GM23338 (cell line): ENCODE results near the gene ULK4. TPM values are rescaled to one million over a fixed set of nuclear protein-coding genes. Genes with fewer than 3 reads are reported as not detected.

Source experiments
- ATAC-seq: fragments of 200-7000 bp; cut with Tn5 transposase; 3 replicates; pipeline ENCODE4 v1.9.1; 2020
- DNase-seq: peaks from one replicate; pipeline ENCODE4 v3.0.0-alpha.2; 2015; ENCODE audit warnings: low spot score
- H2AFZ ChIP-seq: fragments of 200-600 bp; sonication (generic); 2 replicates; pipeline ENCODE4 v1.8.0; 2016; ENCODE audit warnings: antibody characterized with exemption, mild to moderate bottlenecking, moderate library complexity
- H3F3A ChIP-seq: fragments of 200-600 bp; sonication (generic); replicated peaks from 2 replicates; pipeline ENCODE4 v1.8.0; 2017; ENCODE audit warnings: antibody characterized with exemption, mixed run types, low read depth
- H3K27ac ChIP-seq: fragments of 200-600 bp; sonication (generic); 2 replicates; pipeline ENCODE4 v1.6.1; 2016; ENCODE audit warnings: low read depth
- H3K27me3 ChIP-seq: fragments of 200-600 bp; sonication (generic); 2 replicates; pipeline ENCODE4 v1.8.0; 2016; ENCODE audit warnings: mild to moderate bottlenecking, mixed run types, moderate library complexity; ENCODE audit not compliant: insufficient read depth
- H3K36me3 ChIP-seq: fragments of 200-600 bp; sonication (generic); 2 replicates; pipeline ENCODE4 v1.8.0; 2016; ENCODE audit warnings: mild to moderate bottlenecking; ENCODE audit not compliant: insufficient read depth
- H3K4me1 ChIP-seq: fragments of 200-600 bp; sonication (generic); 2 replicates; pipeline ENCODE4 v1.8.0; 2016; ENCODE audit warnings: mild to moderate bottlenecking, moderate library complexity; ENCODE audit not compliant: insufficient read depth
- H3K4me2 ChIP-seq: fragments of 200-600 bp; sonication (generic); 2 replicates; pipeline ENCODE4 v1.7.1; 2017; ENCODE audit warnings: mixed run types
- H3K4me3 ChIP-seq: fragments of 200-600 bp; sonication (generic); 2 replicates; pipeline ENCODE4 v1.6.1; 2016; ENCODE audit warnings: mixed run types
- H3K79me2 ChIP-seq: fragments of 200-600 bp; sonication (generic); replicated peaks from 2 replicates; pipeline ENCODE4 v1.8.0; 2017; ENCODE audit warnings: mild to moderate bottlenecking; ENCODE audit not compliant: insufficient read depth
- H3K9me2 ChIP-seq: fragments of 200-600 bp; sonication (generic); 2 replicates; pipeline ENCODE4 v1.8.0; 2017; ENCODE audit not compliant: insufficient read depth
- H4K20me1 ChIP-seq: fragments of 200-600 bp; sonication (generic); replicated peaks from 2 replicates; pipeline ENCODE4 v1.8.0; 2017; ENCODE audit warnings: mild to moderate bottlenecking; ENCODE audit not compliant: insufficient read depth
- H3K27ac Mint-ChIP-seq: 2 replicates; pipeline ENCODE4 v1.8.0; 2020; ENCODE audit warnings: inconsistent platforms, mild to moderate bottlenecking, moderate library complexity, mixed read lengths
- H3K27me3 Mint-ChIP-seq: 3 replicates; pipeline ENCODE4 v1.8.0; 2022; ENCODE audit warnings: low read depth, mild to moderate bottlenecking, moderate library complexity, mixed read lengths, inconsistent platforms; ENCODE audit not compliant: insufficient read depth, poor library complexity
- H3K36me3 Mint-ChIP-seq: 3 replicates; pipeline ENCODE4 v1.8.0; 2021; ENCODE audit warnings: low read depth, mild to moderate bottlenecking, inconsistent platforms, moderate library complexity, mixed read lengths
- H3K4me1 Mint-ChIP-seq: 3 replicates; pipeline ENCODE4 v1.8.0; 2020; ENCODE audit warnings: mild to moderate bottlenecking, inconsistent platforms, mixed read lengths
- H3K4me3 Mint-ChIP-seq: 3 replicates; pipeline ENCODE4 v1.8.0; 2021; ENCODE audit warnings: moderate library complexity, mild to moderate bottlenecking, inconsistent platforms, mixed read lengths
- H3K9me3 Mint-ChIP-seq: 3 replicates; pipeline ENCODE4 v1.8.0; 2020; ENCODE audit warnings: moderate library complexity, mild to moderate bottlenecking, inconsistent platforms, mixed read lengths
- CTCF ChIP-seq, 2 experiments: fragments of 200-600 bp in 1 of 2; sonication (generic) in 1 of 2; conservative IDR thresholded peaks; 2 replicates each; pipeline versions ENCODE4 v1.5.1 to v1.6.1; 2016 to 2017; ENCODE audit warnings: antibody characterized with exemption in 2 of 2, low read depth in 2 of 2, mild to moderate bottlenecking in 2 of 2, moderate library complexity in 1 of 2
- ETS1 ChIP-seq: IDR thresholded peaks from 2 replicates; pipeline ENCODE4 v1.6.1; 2016; ENCODE audit warnings: antibody characterized with exemption
- EZH2 ChIP-seq: fragments of 200-600 bp; sonication (generic); IDR thresholded peaks from one replicate; pipeline ENCODE4 v1.8.0; 2017; ENCODE audit warnings: antibody characterized with exemption, mild to moderate bottlenecking, low read depth; ENCODE audit not compliant: unreplicated experiment
- EZH2phosphoT487 ChIP-seq: fragments of 200-600 bp; sonication (generic); IDR thresholded peaks from one replicate; pipeline ENCODE4 v1.8.1; 2018; ENCODE audit warnings: antibody characterized with exemption; ENCODE audit not compliant: unreplicated experiment
- NANOG ChIP-seq: IDR thresholded peaks from 2 replicates; pipeline ENCODE4 v1.6.1; 2016; ENCODE audit warnings: antibody characterized with exemption, borderline replicate concordance
- POLR2AphosphoS5 ChIP-seq: IDR thresholded peaks from 2 replicates; pipeline ENCODE4 v1.6.1; 2016; ENCODE audit warnings: antibody characterized with exemption, low read depth
- REST ChIP-seq: IDR thresholded peaks from one replicate; pipeline ENCODE4 v1.6.1; 2018; ENCODE audit warnings: antibody characterized with exemption; ENCODE audit not compliant: unreplicated experiment
- STAT1 ChIP-seq: IDR thresholded peaks from one replicate; pipeline ENCODE4 v1.6.1; 2016; ENCODE audit warnings: antibody characterized with exemption; ENCODE audit not compliant: unreplicated experiment
- ZNF331 ChIP-seq: fragments of 250-450 bp; sonication (Bioruptor Pico); IDR thresholded peaks from 2 replicates; pipeline ENCODE4 v1.5.0; 2020; ENCODE audit warnings: low read depth, mild to moderate bottlenecking, moderate library complexity
- ZNF462 ChIP-seq: fragments of 250-450 bp; sonication (Bioruptor Pico); IDR thresholded peaks from 2 replicates; pipeline ENCODE4 v1.5.0; 2020; ENCODE audit warnings: mild to moderate bottlenecking, moderate library complexity
- polyA plus RNA-seq: library from polyadenylated mRNA; unstranded; fragments of >200 nt; fragmentation: Nextera tagmentation; extraction: Ambion mirVana; gene quantifications from 2 replicates; pipeline ENCODE4 v1.2.1, GENCODE V29; 2016
- total RNA-seq: library from RNA; depleted of rRNA; stranded (reverse); fragments of >200 nt; shearing (Covaris generic); gene quantifications from 2 replicates; pipeline ENCODE4 v1.2.3, GENCODE V29; 2014

ULK4 gene
- total and polyA plus RNA-seq, 2 experiments from 2014 or later = 20.8 to 41.4 TPM

- TF ChIP-seq CTCF (conservative IDR thresholded peaks at IDR 0.05; ENCODE audit: low read depth in 2 of 2) (no peak), STAT1 (no peak)
Measured at GRCh38 chr3:41573591-41573990, 388.3 kb downstream of the ULK4 start (continued).

- Mint-ChIP-seq H3K9me3 (no peaks in the 10 kb centered on the region), H3K27me3 (peaks cover 4% of the 10 kb centered on the region), H3K36me3 (no peaks in the 10 kb centered on the region), H3K4me1 (peaks cover 37% of the 10 kb centered on the region), H3K4me3 (no peak overlapping the region), H3K27ac (no peak overlapping the region)
- ATAC-seq (no peak), DNase-seq (no peak)
- H3K4me2 ChIP-seq = no peak overlapping the region
- no peaks in the 10 kb centered on the region for H3K79me2 ChIP-seq
- H3F3A ChIP-seq = no peaks in the 10 kb centered on the region
- no peak overlapping the region for H3K4me3 ChIP-seq
- H4K20me1 ChIP-seq = no peaks in the 10 kb centered on the region
- no peaks in the 10 kb centered on the region for H3K27me3 ChIP-seq
- H3K4me1 ChIP-seq = peaks cover 28% of the 10 kb centered on the region
- H3K9me2 ChIP-seq = no peaks in the 10 kb centered on the region
- H2AFZ ChIP-seq = no peak overlapping the region
- H3K36me3 ChIP-seq = no peaks in the 10 kb centered on the region
- no peak overlapping the region for H3K27ac ChIP-seq
- TF ChIP-seq EZH2phosphoT487 (no peak), ETS1 (no peak), REST (no peak), ZNF462 (CRISPR knock-in tag) (no peak), NANOG (no peak), STAT1 (no peak), CTCF (conservative IDR thresholded peaks at IDR 0.05; ENCODE audit: low read depth in 2 of 2) (no peak), POLR2AphosphoS5 (no peak), EZH2 (no peak), ZNF331 (CRISPR knock-in tag) (no peak)
Measured at GRCh38 chr3:41572092-41572491, 389.8 kb downstream of the ULK4 start.
